Subcutaneous adipose tissue (tissue), 4 donors: Measurements from ENCODE around the gene SETD1A. TPM values are rescaled to one million over a fixed set of nuclear protein-coding genes. Genes with fewer than 3 reads are reported as not detected.

ENCODE experiments used
- total RNA-seq, 4 donors: library from RNA; depleted of rRNA; stranded (reverse); fragments of >200 nt; gene quantifications; one replicate each; pipeline ENCODE4 v1.1.0, GENCODE V29; 2016
- TF ChIP-seq, protein P1 (sequence below): fragments of 450-650 bp; IDR thresholded peaks from one replicate; pipeline ENCODE4 v1.5.1; 2016; ENCODE audit warnings: low read depth, mild to moderate bottlenecking, control low read depth, antibody characterized with exemption, moderate library complexity

SETD1A gene
- total RNA-seq, 4 donors from 2014 or later: 3.9 to 10.5 (median 5.3) TPM

GRCh38 chr16:30980434-30980833 lies 22.9 kb downstream of the SETD1A start:
- TF ChIP-seq, protein P1, sequence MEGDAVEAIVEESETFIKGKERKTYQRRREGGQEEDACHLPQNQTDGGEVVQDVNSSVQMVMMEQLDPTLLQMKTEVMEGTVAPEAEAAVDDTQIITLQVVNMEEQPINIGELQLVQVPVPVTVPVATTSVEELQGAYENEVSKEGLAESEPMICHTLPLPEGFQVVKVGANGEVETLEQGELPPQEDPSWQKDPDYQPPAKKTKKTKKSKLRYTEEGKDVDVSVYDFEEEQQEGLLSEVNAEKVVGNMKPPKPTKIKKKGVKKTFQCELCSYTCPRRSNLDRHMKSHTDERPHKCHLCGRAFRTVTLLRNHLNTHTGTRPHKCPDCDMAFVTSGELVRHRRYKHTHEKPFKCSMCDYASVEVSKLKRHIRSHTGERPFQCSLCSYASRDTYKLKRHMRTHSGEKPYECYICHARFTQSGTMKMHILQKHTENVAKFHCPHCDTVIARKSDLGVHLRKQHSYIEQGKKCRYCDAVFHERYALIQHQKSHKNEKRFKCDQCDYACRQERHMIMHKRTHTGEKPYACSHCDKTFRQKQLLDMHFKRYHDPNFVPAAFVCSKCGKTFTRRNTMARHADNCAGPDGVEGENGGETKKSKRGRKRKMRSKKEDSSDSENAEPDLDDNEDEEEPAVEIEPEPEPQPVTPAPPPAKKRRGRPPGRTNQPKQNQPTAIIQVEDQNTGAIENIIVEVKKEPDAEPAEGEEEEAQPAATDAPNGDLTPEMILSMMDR: no peak

- TF ChIP-seq, protein P1: no peak
Observed at GRCh38 chr16:30980959-30981358, 23.4 kb downstream of the SETD1A start.

GRCh38 chr16:30982548-30983288 lies 25.2 kb downstream of the SETD1A start:
- TF ChIP-seq, protein P1: no peak

DNA sequence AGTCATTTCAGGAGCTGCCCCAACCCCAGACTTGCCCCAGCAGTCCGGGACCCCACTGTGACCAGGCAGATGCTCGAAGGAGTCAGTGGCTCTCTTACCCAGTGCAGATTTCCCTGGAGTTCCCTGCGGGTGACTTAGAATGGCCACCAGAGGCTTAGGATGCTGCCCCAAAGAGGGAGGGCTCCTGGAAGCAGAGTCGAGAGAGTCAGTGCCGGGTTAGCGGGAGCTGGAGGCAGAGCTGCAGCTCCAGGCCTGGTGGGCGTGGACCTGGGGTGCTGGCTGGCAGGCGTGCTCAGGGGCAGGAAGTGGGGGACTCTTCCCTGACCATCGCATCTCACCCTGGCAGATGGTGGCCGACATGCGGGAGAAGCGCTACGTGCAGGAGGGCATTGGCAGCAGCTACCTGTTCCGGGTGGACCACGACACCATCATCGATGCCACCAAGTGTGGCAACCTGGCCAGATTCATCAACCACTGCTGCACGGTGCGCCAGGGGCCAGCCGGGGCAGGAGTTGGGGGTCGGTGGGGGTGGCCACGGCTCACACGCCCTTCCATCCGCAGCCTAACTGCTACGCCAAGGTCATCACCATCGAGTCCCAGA lies 25.8 kb downstream of the SETD1A start:
- TF ChIP-seq, protein P1: no peak

GRCh38 chr16:30983898-30984610 lies 26.5 kb downstream of the SETD1A start:
- TF ChIP-seq, protein P1: no peak

- TF ChIP-seq, protein P1: no peak
Observed at GRCh38 chr16:30984669-30985400, 27.3 kb downstream of the SETD1A start, which contains the start of gene HSD3B7. Gene HSD3B7, plus strand, starts transcription at chr16:30985207. Its CDS starts 452 bp downstream, at chr16:30985659.
